ENCODE measurements around the gene ZBTB16.

The ZBTB16 gene

GRCh38 chr11:114088836-114089235 lies 29.3 kb downstream of the ZBTB16 start:
- no peak overlapping the region for H3K4me3 ChIP-seq (replicated peaks in 1 of 2; ENCODE audit: low read depth in 2 of 2, low read length in 2 of 2)
- no peak for DNase-seq (ENCODE audit: low read depth in 2 of 2)
- TF ChIP-seq, protein P1, sequence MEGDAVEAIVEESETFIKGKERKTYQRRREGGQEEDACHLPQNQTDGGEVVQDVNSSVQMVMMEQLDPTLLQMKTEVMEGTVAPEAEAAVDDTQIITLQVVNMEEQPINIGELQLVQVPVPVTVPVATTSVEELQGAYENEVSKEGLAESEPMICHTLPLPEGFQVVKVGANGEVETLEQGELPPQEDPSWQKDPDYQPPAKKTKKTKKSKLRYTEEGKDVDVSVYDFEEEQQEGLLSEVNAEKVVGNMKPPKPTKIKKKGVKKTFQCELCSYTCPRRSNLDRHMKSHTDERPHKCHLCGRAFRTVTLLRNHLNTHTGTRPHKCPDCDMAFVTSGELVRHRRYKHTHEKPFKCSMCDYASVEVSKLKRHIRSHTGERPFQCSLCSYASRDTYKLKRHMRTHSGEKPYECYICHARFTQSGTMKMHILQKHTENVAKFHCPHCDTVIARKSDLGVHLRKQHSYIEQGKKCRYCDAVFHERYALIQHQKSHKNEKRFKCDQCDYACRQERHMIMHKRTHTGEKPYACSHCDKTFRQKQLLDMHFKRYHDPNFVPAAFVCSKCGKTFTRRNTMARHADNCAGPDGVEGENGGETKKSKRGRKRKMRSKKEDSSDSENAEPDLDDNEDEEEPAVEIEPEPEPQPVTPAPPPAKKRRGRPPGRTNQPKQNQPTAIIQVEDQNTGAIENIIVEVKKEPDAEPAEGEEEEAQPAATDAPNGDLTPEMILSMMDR (IDR thresholded peaks at IDR 0.05; ENCODE audit: low read depth, low read length), result no peak

GRCh38 chr11:114089748-114090147 lies 30.2 kb downstream of the ZBTB16 start:
- DNase-seq (ENCODE audit: low read depth in 2 of 2), result no peak
- no peak overlapping the region for H3K4me3 ChIP-seq (replicated peaks in 1 of 2; ENCODE audit: low read depth in 2 of 2, low read length in 2 of 2)
- TF ChIP-seq, protein P1 (IDR thresholded peaks at IDR 0.05; ENCODE audit: low read depth, low read length), result no peak

DNA sequence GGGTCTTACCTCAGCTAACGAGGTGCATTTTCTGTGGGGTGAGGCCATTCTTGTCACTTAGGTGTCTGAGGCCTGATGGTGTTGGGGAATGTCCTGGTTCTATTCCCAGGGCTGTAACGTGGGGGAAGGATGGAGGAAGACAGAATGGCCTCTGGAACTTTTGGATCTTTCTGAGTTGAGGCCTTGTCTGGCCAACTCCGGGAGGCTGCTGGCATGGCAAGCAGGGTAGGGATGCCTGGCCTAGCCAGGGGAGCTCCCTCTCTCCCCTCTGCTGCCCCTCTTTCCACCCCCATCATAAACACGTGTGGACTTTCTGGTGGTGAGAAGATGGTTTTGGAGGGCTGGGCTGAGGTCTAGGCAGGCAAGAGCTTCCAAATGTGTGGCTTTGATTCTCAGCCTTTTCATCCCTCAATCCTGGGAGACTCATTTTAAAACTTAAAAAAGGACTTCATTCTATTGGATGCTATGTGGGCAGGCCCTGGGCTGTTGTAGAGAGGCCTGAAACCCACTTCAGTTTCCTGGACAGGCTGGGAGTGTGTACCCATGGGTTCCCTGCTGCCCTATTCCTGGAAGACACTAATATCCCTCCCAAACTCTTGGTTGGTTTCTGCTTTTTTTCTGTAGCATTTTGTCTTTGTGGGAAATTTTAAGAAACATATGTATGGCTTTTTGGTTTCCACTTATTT lies 30.9 kb downstream of the ZBTB16 start:
- TF ChIP-seq, protein P1 (IDR thresholded peaks at IDR 0.05; ENCODE audit: low read depth, low read length), result no peak
- H3K4me3 ChIP-seq (replicated peaks in 1 of 2; ENCODE audit: low read depth in 2 of 2, low read length in 2 of 2), result no peak overlapping the region
- DNase-seq (ENCODE audit: low read depth in 2 of 2), result no peak

GRCh38 chr11:114090976-114091375 lies 31.5 kb downstream of the ZBTB16 start:
- TF ChIP-seq, protein P1 (IDR thresholded peaks at IDR 0.05; ENCODE audit: low read depth, low read length), result no peak
- no peak overlapping the region for H3K4me3 ChIP-seq (replicated peaks in 1 of 2; ENCODE audit: low read depth in 2 of 2, low read length in 2 of 2)
- DNase-seq (ENCODE audit: low read depth in 2 of 2), result no peak

DNA sequence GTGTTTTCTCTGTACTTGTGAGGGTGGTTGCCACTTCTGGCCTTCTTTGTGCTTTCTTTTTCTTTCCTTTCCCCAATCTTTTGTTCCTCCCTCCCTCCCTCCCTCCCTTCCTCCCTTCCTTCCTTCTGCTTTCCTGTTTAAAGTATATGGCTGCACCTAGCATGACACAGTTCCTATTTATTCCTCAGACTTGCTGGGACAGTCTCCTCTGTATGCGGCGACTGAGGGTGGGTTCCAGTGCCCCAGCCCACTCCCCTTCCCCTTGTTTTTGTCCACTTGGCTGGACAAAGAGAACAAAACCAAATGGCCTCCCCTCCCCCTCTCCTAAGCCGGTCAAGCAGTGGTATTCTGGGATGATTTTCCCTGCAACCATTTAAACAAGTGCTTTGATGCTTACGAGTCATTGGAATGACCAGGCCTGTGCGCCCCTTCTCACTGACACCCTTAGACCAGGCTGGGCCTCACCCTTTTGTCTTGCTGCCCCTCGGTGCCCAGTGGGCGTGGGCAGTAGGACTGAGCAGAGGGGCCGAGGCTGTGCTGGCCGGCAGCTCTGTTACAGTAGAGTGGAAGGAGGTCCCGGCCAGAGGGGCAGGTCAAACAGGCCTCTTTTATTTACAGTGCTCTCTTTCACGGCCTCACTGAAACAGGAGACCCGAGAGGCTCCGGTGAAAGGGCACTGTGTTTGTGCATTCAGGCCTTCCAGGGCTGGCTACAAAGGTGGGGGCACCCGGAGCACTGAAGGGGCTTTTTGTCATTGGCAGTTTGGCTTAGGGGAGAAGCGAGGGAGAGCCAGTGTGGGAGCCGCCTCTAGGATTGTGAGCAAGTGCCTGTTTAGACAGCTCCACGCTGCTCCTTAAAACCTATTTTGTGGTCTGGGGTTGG lies 32.2 kb downstream of the ZBTB16 start:
- TF ChIP-seq, protein P1 (IDR thresholded peaks at IDR 0.05; ENCODE audit: low read depth, low read length), result no peak
- H3K4me3 ChIP-seq (replicated peaks in 1 of 2; ENCODE audit: low read depth in 2 of 2, low read length in 2 of 2), result no peak overlapping the region
- DNase-seq (ENCODE audit: low read depth in 2 of 2), result no peak

GRCh38 chr11:114092478-114092877 lies 33.0 kb downstream of the ZBTB16 start:
- DNase-seq (ENCODE audit: low read depth in 2 of 2), result no peak
- TF ChIP-seq, protein P1 (IDR thresholded peaks at IDR 0.05; ENCODE audit: low read depth, low read length), result no peak
- no peak overlapping the region for H3K4me3 ChIP-seq (replicated peaks in 1 of 2; ENCODE audit: low read depth in 2 of 2, low read length in 2 of 2)

All from cardiac fibroblast (primary cell).